Neural cell (in vitro differentiated cells): ENCODE data around the gene SLBP. TPM values are rescaled to one million over a fixed set of nuclear protein-coding genes. Genes with fewer than 3 reads are reported as not detected.

Experiments used
- H2AFZ ChIP-seq: fragments of 200-600, 300-800 bp; sonication (generic), shearing (Covaris generic); 2 replicates; pipeline ENCODE4 v1.6.0; 2014; ENCODE audit warnings: low read depth, mild to moderate bottlenecking, antibody characterized with exemption, low read length, moderate library complexity
- H3F3A ChIP-seq: fragments of 200-600 bp; shearing (Covaris generic); 2 replicates; pipeline ENCODE4 v1.6.1; 2016; ENCODE audit warnings: mild to moderate bottlenecking, moderate library complexity, mixed read lengths, antibody characterized with exemption, low read length; ENCODE audit not compliant: insufficient read depth, poor library complexity, severe bottlenecking
- H3K27ac ChIP-seq: fragments of 200-600, 300-800 bp; sonication (generic), shearing (Covaris generic); 2 replicates; pipeline ENCODE4 v1.5.1; 2014; ENCODE audit warnings: mild to moderate bottlenecking, low read length, moderate library complexity
- H3K27me3 ChIP-seq: fragments of 300-800, 200-600 bp; sonication (generic), shearing (Covaris generic); 2 replicates; pipeline ENCODE4 v1.6.0; 2014; ENCODE audit warnings: mild to moderate bottlenecking, low read depth, low read length, moderate library complexity; ENCODE audit not compliant: insufficient read depth
- H3K36me3 ChIP-seq: fragments of 300-800, 200-600 bp; sonication (generic), shearing (Covaris generic); 2 replicates; pipeline ENCODE4 v1.5.1; 2014; ENCODE audit warnings: mild to moderate bottlenecking, antibody characterized with exemption, low read length, moderate library complexity; ENCODE audit not compliant: insufficient read depth
- H3K4me2 ChIP-seq: fragments of 300-800, 200-600 bp; sonication (generic), shearing (Covaris generic); 2 replicates; pipeline ENCODE4 v1.6.0; 2014; ENCODE audit warnings: mild to moderate bottlenecking, low read length
- H3K4me3 ChIP-seq: fragments of 300-800, 200-600 bp; sonication (generic), shearing (Covaris generic); 2 replicates; pipeline ENCODE4 v1.5.1; 2014; ENCODE audit warnings: mild to moderate bottlenecking, low read length, moderate library complexity
- H3K79me2 ChIP-seq: fragments of 200-600 bp; shearing (Covaris generic); replicated peaks from 2 replicates; pipeline ENCODE4 v1.6.0; 2014; ENCODE audit warnings: mild to moderate bottlenecking, low read length, moderate library complexity; ENCODE audit not compliant: insufficient read depth
- H3K9ac ChIP-seq: fragments of 300-800, 200-600 bp; sonication (generic), shearing (Covaris generic); 2 replicates; pipeline ENCODE4 v1.6.1; 2016; ENCODE audit warnings: mild to moderate bottlenecking, low read length, mixed read lengths
- H3K9me2 ChIP-seq: fragments of 200-600 bp; shearing (Covaris generic); 2 replicates; pipeline ENCODE4 v1.6.1; 2016; ENCODE audit warnings: mild to moderate bottlenecking, low read length, mixed read lengths; ENCODE audit not compliant: insufficient read depth
- H3K9me3 ChIP-seq: fragments of 200-600, 300-800 bp; sonication (generic), shearing (Covaris generic); 2 replicates; pipeline ENCODE4 v1.6.1; 2016; ENCODE audit warnings: mild to moderate bottlenecking, mixed run types, low read length, moderate library complexity, mixed read lengths
- H4K20me1 ChIP-seq: fragments of 200-600 bp; shearing (Covaris generic); 2 replicates; pipeline ENCODE4 v1.6.1; 2016; ENCODE audit warnings: mild to moderate bottlenecking, mixed run types; ENCODE audit not compliant: insufficient read depth
- CTCF ChIP-seq: fragments of 450-650 bp; IDR thresholded peaks from 2 replicates; pipeline ENCODE4 v1.5.1; 2014; ENCODE audit warnings: antibody characterized with exemption, mild to moderate bottlenecking, moderate library complexity; ENCODE audit not compliant: poor library complexity, severe bottlenecking
- EP300 ChIP-seq: fragments of 450-650 bp; conservative IDR thresholded peaks from 2 replicates; pipeline ENCODE4 v1.6.1; 2014; ENCODE audit warnings: antibody characterized with exemption, mild to moderate bottlenecking, moderate library complexity; ENCODE audit not compliant: poor library complexity, severe bottlenecking
- EZH2 ChIP-seq: fragments of 200-600, 300-800 bp; shearing (Covaris generic), sonication (generic); IDR thresholded peaks from 2 replicates; pipeline ENCODE4 v1.6.1; 2014; ENCODE audit warnings: antibody characterized with exemption, low read length, borderline replicate concordance, mild to moderate bottlenecking; ENCODE audit not compliant: insufficient read depth, poor library complexity, severe bottlenecking
- MXI1 ChIP-seq: fragments of 450-650 bp; conservative IDR thresholded peaks from 2 replicates; pipeline ENCODE4 v1.6.1; 2014; ENCODE audit warnings: antibody characterized with exemption, mild to moderate bottlenecking; ENCODE audit not compliant: poor library complexity, severe bottlenecking
- POLR2AphosphoS5 ChIP-seq: IDR thresholded peaks from 2 replicates; pipeline ENCODE4 v1.6.1; 2012
- RAD21 ChIP-seq: fragments of 450-650 bp; conservative IDR thresholded peaks from 2 replicates; pipeline ENCODE4 v1.6.1; 2014; ENCODE audit warnings: antibody characterized with exemption, mild to moderate bottlenecking, moderate library complexity
- REST ChIP-seq: IDR thresholded peaks from 2 replicates; pipeline ENCODE4 v1.6.1; 2012; ENCODE audit warnings: borderline replicate concordance
- SMC3 ChIP-seq: fragments of 450-650 bp; conservative IDR thresholded peaks from 2 replicates; pipeline ENCODE4 v1.6.1; 2014; ENCODE audit warnings: antibody characterized with exemption, mild to moderate bottlenecking, moderate library complexity; ENCODE audit not compliant: poor library complexity
- TAF1 ChIP-seq: IDR thresholded peaks from 2 replicates; pipeline ENCODE4 v1.6.1; 2012; ENCODE audit warnings: low read depth
- polyA plus RNA-seq: library from polyadenylated mRNA; depleted of rRNA; stranded (reverse); fragments of >200 nt; gene quantifications from 2 replicates; pipeline ENCODE4 v1.2.3, GENCODE V29; 2014

The SLBP gene
- polyA plus RNA-seq, 1 donor from 2014 or later = 111 TPM

GRCh38 chr4:1706358-1706757, 5.8 kb downstream of the SLBP start:
- Histone ChIP-seq H3K9me2 (no peaks in the 10 kb centered on the region), H2AFZ (no peak overlapping the region), H3K9me3 (no peaks in the 10 kb centered on the region), H3K27ac (no peak overlapping the region), H3K4me2 (no peak overlapping the region), H4K20me1 (no peaks in the 10 kb centered on the region), H3K27me3 (no peaks in the 10 kb centered on the region), H3K79me2 (peaks cover 37% of the 10 kb centered on the region), H3K9ac (no peak overlapping the region), H3F3A (no peaks in the 10 kb centered on the region), H3K4me3 (no peak overlapping the region), H3K36me3 (no peaks in the 10 kb centered on the region)
- no peak for TF ChIP-seq EP300
- no peak for TF ChIP-seq CTCF
- TF ChIP-seq SMC3 = no peak
- TF ChIP-seq EZH2 = no peak
- no peak for TF ChIP-seq TAF1
- no peak for TF ChIP-seq POLR2AphosphoS5
- no peak for TF ChIP-seq REST
- no peak for TF ChIP-seq MXI1
- TF ChIP-seq RAD21 = no peak

DNA sequence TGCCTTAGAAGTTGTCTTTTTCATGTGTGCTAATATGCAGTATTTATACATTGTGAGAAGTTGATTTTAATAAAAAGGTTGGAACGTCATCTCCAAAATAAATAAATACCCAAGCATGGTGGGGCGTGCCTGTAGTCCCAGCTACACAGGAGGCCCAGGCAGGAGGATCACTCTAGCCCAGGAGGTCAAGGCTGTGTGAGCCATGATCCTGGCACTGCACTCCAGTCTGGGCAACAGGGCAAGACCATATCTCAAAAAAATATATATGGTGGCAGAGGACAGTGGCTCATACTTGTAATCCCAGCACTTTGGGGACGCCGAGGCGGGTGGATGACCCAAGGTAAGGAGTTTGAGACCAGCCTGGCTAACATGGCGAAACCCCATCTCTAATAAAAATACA, 6.4 kb downstream of the SLBP start:
- Histone ChIP-seq H4K20me1 (no peaks in the 10 kb centered on the region), H3F3A (no peaks in the 10 kb centered on the region), H2AFZ (no peak overlapping the region), H3K9ac (no peak overlapping the region), H3K9me3 (no peaks in the 10 kb centered on the region), H3K79me2 (peaks cover 33% of the 10 kb centered on the region), H3K4me3 (no peak overlapping the region), H3K9me2 (no peaks in the 10 kb centered on the region), H3K4me2 (no peak overlapping the region), H3K27me3 (no peaks in the 10 kb centered on the region), H3K27ac (no peak overlapping the region), H3K36me3 (no peaks in the 10 kb centered on the region)
- TF ChIP-seq EZH2 = no peak
- TF ChIP-seq EP300 = no peak
- no peak for TF ChIP-seq MXI1
- no peak for TF ChIP-seq SMC3
- TF ChIP-seq RAD21 = no peak
- no peak for TF ChIP-seq CTCF
- TF ChIP-seq REST = no peak
- no peak for TF ChIP-seq TAF1
- no peak for TF ChIP-seq POLR2AphosphoS5
